H1 (cell line): ENCODE results near the gene FRMD3. TPM values are rescaled to one million over a fixed set of nuclear protein-coding genes. Genes with fewer than 3 reads are reported as not detected.

Experiments
- CTCF ChIA-PET: fragments of 300-600 bp; sonication (Branson Sonifier 250); formaldehyde crosslinking; loops from one replicate; lab custom pipeline; 2021; ENCODE audit not compliant: partially characterized antibody; lab: Charles Lee
- POLR2A ChIA-PET: fragments of 300-600 bp; sonication (Branson Sonifier 250); formaldehyde crosslinking; loops from one replicate; lab custom pipeline; 2021; ENCODE audit warnings: inconsistent platforms; ENCODE audit not compliant: partially characterized antibody; lab: Charles Lee
- DNase-seq, 2 experiments: peaks; one replicate each; pipeline versions ENCODE4 v3.0.0 to v3.0.0-alpha.2; 2010 to 2022; ENCODE audit warnings: low spot score in 2 of 2, low read depth in 1 of 2, mixed read lengths in 1 of 2
- FAIRE-seq: peaks from 2 replicates; lab custom pipeline; 2011; peaks lifted over from hg19 to GRCh38; lab: Jason Lieb, UNC
- H2AFZ ChIP-seq: 2 replicates; pipeline ENCODE4 v1.8.1; 2012; ENCODE audit warnings: low read length, inconsistent platforms
- H2AK5ac ChIP-seq: 2 replicates; pipeline ENCODE4 v1.6.1; 2013; ENCODE audit warnings: low read depth, low read length
- H2BK120ac ChIP-seq: replicated peaks from 2 replicates; pipeline ENCODE3; 2013; ENCODE audit warnings: low read depth, low read length, inconsistent platforms
- H2BK12ac ChIP-seq: 2 replicates; pipeline ENCODE4 v1.6.1; 2013; ENCODE audit warnings: low read depth, low read length
- H2BK15ac ChIP-seq: 2 replicates; pipeline ENCODE4 v1.6.1; 2013; ENCODE audit warnings: low read length
- H2BK20ac ChIP-seq: 2 replicates; pipeline ENCODE4 v1.6.1; 2013; ENCODE audit warnings: low read length
- H2BK5ac ChIP-seq: 2 replicates; pipeline ENCODE4 v1.6.1; 2013; ENCODE audit warnings: low read depth, low read length
- H3K14ac ChIP-seq: 2 replicates; pipeline ENCODE4 v1.6.1; 2013; ENCODE audit warnings: inconsistent platforms; ENCODE audit not compliant: insufficient read length
- H3K18ac ChIP-seq: 2 replicates; pipeline ENCODE4 v1.6.1; 2013; ENCODE audit warnings: low read length; ENCODE audit errors: extremely low read depth
- H3K23ac ChIP-seq: 2 replicates; pipeline ENCODE4 v1.6.1; 2013; ENCODE audit warnings: inconsistent platforms; ENCODE audit not compliant: insufficient read length
- H3K23me2 ChIP-seq: 2 replicates; pipeline ENCODE4 v1.6.1; 2013; ENCODE audit warnings: low read depth, low read length
- H3K27ac ChIP-seq: 2 replicates; pipeline ENCODE4 v1.6.1; 2011; ENCODE audit warnings: low read depth, low read length, inconsistent platforms
- H3K27me3 ChIP-seq, 4 experiments: replicated peaks in 1 of 4; 1 replicate in 1 of 4; 2 replicates in 3 of 4; pipeline versions ENCODE4 v1.6.1 to v1.8.1; 2011 to 2013; ENCODE audit warnings: low read length in 3 of 4, mild to moderate bottlenecking in 3 of 4, inconsistent platforms in 2 of 4, mixed read lengths in 2 of 4, moderate library complexity in 1 of 4; ENCODE audit not compliant: control insufficient read depth in 3 of 4, insufficient read depth in 3 of 4; ENCODE audit errors: extremely low read depth in 1 of 4
- H3K36me3 ChIP-seq, 4 experiments: 2 replicates each; pipeline versions ENCODE4 v1.6.1 to v1.8.1; 2011 to 2013; ENCODE audit warnings: mild to moderate bottlenecking in 4 of 4, low read length in 3 of 4, moderate library complexity in 2 of 4, control low read depth in 1 of 4, inconsistent platforms in 1 of 4; ENCODE audit not compliant: insufficient read depth in 4 of 4, control insufficient read depth in 2 of 4
- H3K4ac ChIP-seq: replicated peaks from 2 replicates; pipeline ENCODE3; 2013; ENCODE audit warnings: low read length, low read depth, mixed read lengths, inconsistent platforms; ENCODE audit not compliant: insufficient read length
- H3K4me1 ChIP-seq, 4 experiments: replicated peaks in 1 of 4; 1 replicate in 1 of 4; 2 replicates in 3 of 4; pipeline versions ENCODE4 v1.6.1 to v1.8.1; 2011 to 2013; ENCODE audit warnings: low read length in 3 of 4, inconsistent platforms in 2 of 4, mixed read lengths in 1 of 4; ENCODE audit not compliant: insufficient read depth in 4 of 4, control insufficient read depth in 3 of 4
- H3K4me2 ChIP-seq, 2 experiments: 2 replicates each; pipeline versions ENCODE4 v1.6.1 to v1.8.1; 2011 to 2013; ENCODE audit warnings: low read depth in 2 of 2, low read length in 2 of 2, control low read depth in 1 of 2, inconsistent platforms in 1 of 2, mild to moderate bottlenecking in 1 of 2; ENCODE audit not compliant: insufficient read depth in 1 of 2
- H3K4me3 ChIP-seq, 4 experiments: fragments of 200-600, 300-600 bp in 1 of 4; sonication (generic), shearing (Covaris generic), sonication (Bioruptor Twin) in 1 of 4; 2 replicates each; pipeline versions ENCODE4 v1.5.1 to v1.8.1; 2011 to 2016; ENCODE audit warnings: low read length in 4 of 4, low read depth in 3 of 4, control low read depth in 2 of 4, inconsistent platforms in 2 of 4, mild to moderate bottlenecking in 2 of 4, mixed read lengths in 1 of 4, moderate library complexity in 1 of 4; ENCODE audit not compliant: insufficient read depth in 2 of 4; ENCODE audit errors: extremely low read depth in 1 of 4
- H3K56ac ChIP-seq: replicated peaks from 2 replicates; pipeline ENCODE3; 2013; ENCODE audit warnings: low read depth, mild to moderate bottlenecking, mixed read lengths, low read length, inconsistent platforms; ENCODE audit not compliant: insufficient read length
- H3K79me1 ChIP-seq: 2 replicates; pipeline ENCODE4 v1.6.1; 2013; ENCODE audit warnings: low read depth, low read length, control low read depth
- H3K79me2 ChIP-seq, 2 experiments: 2 replicates each; pipeline versions ENCODE4 v1.6.1 to v1.8.1; 2012 to 2013; ENCODE audit warnings: low read length in 2 of 2, mild to moderate bottlenecking in 2 of 2, inconsistent platforms in 1 of 2; ENCODE audit not compliant: insufficient read depth in 2 of 2, control insufficient read depth in 1 of 2
- H3K9ac ChIP-seq, 4 experiments: replicated peaks in 1 of 4; 1 replicate in 1 of 4; 2 replicates in 3 of 4; pipeline versions ENCODE4 v1.6.1 to v1.8.1; 2011 to 2013; ENCODE audit warnings: low read depth in 3 of 4, low read length in 3 of 4, control low read depth in 2 of 4, mild to moderate bottlenecking in 2 of 4, moderate library complexity in 2 of 4, inconsistent platforms in 1 of 4; ENCODE audit errors: extremely low read depth in 1 of 4
- H3K9me3 ChIP-seq, 2 experiments: 2 replicates each; pipeline versions ENCODE4 v1.6.1 to v1.8.1; 2012 to 2013; ENCODE audit warnings: mild to moderate bottlenecking in 2 of 2, moderate library complexity in 2 of 2, control low read depth in 1 of 2, inconsistent platforms in 1 of 2, low read depth in 1 of 2, low read length in 1 of 2, mixed read lengths in 1 of 2; ENCODE audit not compliant: insufficient read depth in 2 of 2
- H4K20me1 ChIP-seq, 2 experiments: replicated peaks in 1 of 2; 2 replicates each; pipeline versions ENCODE3 to v1.8.1; 2011 to 2013; ENCODE audit warnings: inconsistent platforms in 2 of 2, low read length in 2 of 2, mild to moderate bottlenecking in 1 of 2; ENCODE audit not compliant: insufficient read depth in 2 of 2, control insufficient read depth in 1 of 2
- H4K5ac ChIP-seq: 2 replicates; pipeline ENCODE4 v1.6.1; 2013; ENCODE audit warnings: low read length, low read depth, mixed read lengths, inconsistent platforms; ENCODE audit not compliant: insufficient read length
- H4K8ac ChIP-seq: 2 replicates; pipeline ENCODE4 v1.8.0; 2013; ENCODE audit warnings: mild to moderate bottlenecking, moderate library complexity, low read length, inconsistent platforms; ENCODE audit not compliant: insufficient read depth; ENCODE audit errors: extremely low read depth
- H4K91ac ChIP-seq: replicated peaks from 2 replicates; pipeline ENCODE3; 2013; ENCODE audit warnings: low read length, mixed read lengths, inconsistent platforms; ENCODE audit not compliant: insufficient read length
- BCL11A ChIP-seq, 2 experiments: IDR thresholded peaks; one replicate each; pipeline ENCODE4 v1.6.1; 2011; ENCODE audit warnings: low read depth in 2 of 2, low read length in 2 of 2, mild to moderate bottlenecking in 2 of 2
- BRCA1 ChIP-seq: IDR thresholded peaks from 2 replicates; pipeline ENCODE4 v1.6.1; 2012; ENCODE audit warnings: low read depth, low read length, improper control_type of control experiment
- CHD1 ChIP-seq: IDR thresholded peaks from 2 replicates; pipeline ENCODE4 v1.6.1; 2012; ENCODE audit warnings: low read depth, low read length, improper control_type of control experiment
- CTBP2 ChIP-seq: IDR thresholded peaks from 2 replicates; pipeline ENCODE4 v1.7.0; 2011; ENCODE audit warnings: borderline replicate concordance, mild to moderate bottlenecking, moderate library complexity, mixed read lengths, low read length; ENCODE audit not compliant: insufficient read depth, insufficient read length
- HDAC2 ChIP-seq, 2 experiments: fragments of 300-600 bp in 1 of 2; sonication (generic) in 1 of 2; IDR thresholded peaks; 2 replicates each; pipeline ENCODE4 v1.6.1; 2011 to 2012; ENCODE audit warnings: low read depth in 2 of 2, low read length in 2 of 2, mild to moderate bottlenecking in 2 of 2, moderate library complexity in 2 of 2, borderline replicate concordance in 1 of 2, inconsistent platforms in 1 of 2
- JUN ChIP-seq: IDR thresholded peaks from 2 replicates; pipeline ENCODE4 v1.6.1; 2011; ENCODE audit warnings: low read depth, mild to moderate bottlenecking, improper control_type of control experiment, low read length
- MAFK ChIP-seq: IDR thresholded peaks from 2 replicates; pipeline ENCODE4 v1.6.1; 2012; ENCODE audit warnings: low read depth, mild to moderate bottlenecking, improper control_type of control experiment, low read length
- SAP30 ChIP-seq: fragments of 300-600 bp; sonication (generic); IDR thresholded peaks from 2 replicates; pipeline ENCODE4 v1.7.1; 2012; ENCODE audit warnings: low read length, moderate library complexity, mild to moderate bottlenecking, inconsistent platforms; ENCODE audit not compliant: insufficient read depth, insufficient replicate concordance
- SIN3A ChIP-seq, 2 experiments: IDR thresholded peaks in 1 of 2; conservative IDR thresholded peaks in 1 of 2; 2 replicates each; pipeline ENCODE4 v1.6.1; 2011 to 2012; ENCODE audit warnings: low read length in 2 of 2, improper control_type of control experiment in 1 of 2, low read depth in 1 of 2, mild to moderate bottlenecking in 1 of 2
- SRF ChIP-seq: IDR thresholded peaks from 2 replicates; pipeline ENCODE4 v1.6.1; 2011; ENCODE audit warnings: mild to moderate bottlenecking, low read depth, low read length, moderate library complexity
- ZNF274 ChIP-seq: IDR thresholded peaks from 2 replicates; pipeline ENCODE4 v1.7.0; 2012; ENCODE audit warnings: low read length, borderline replicate concordance; ENCODE audit errors: extremely low read depth
- WGBS, 2 experiments: shearing (Covaris generic) in 1 of 2; methylation state at CpG; one replicate each; pipeline versions ENCODE4 v1.1.6 to v1.1.7; 2013 to 2015; ENCODE audit warnings: low lambda C conversion rate in 2 of 2, mixed read lengths in 2 of 2, inconsistent platforms in 1 of 2, low coverage in 1 of 2, missing lambda C conversion rate in 1 of 2; ENCODE audit not compliant: insufficient replicate concordance in 2 of 2, insufficient coverage in 1 of 2, insufficient read length in 1 of 2; ENCODE audit errors: extremely low coverage in 1 of 2, missing lambda C conversion rate in 1 of 2; 5-methylcytosine and 5-hydroxymethylcytosine counted together
- polyA plus RNA-seq, 7 experiments: library from polyadenylated mRNA; depleted of rRNA in 3 of 7; stranded (reverse) in 5 of 7; unstranded in 2 of 7; fragments of >200 nt in 5 of 7; fragments of 200-250 nt in 2 of 7; gene quantifications; 1 replicate in 5 of 7; 2 replicates in 1 of 7; 4 replicates in 1 of 7; pipeline versions ENCODE4 v1.2.1 to v1.2.3, GENCODE V29; 2011 to 2013; ENCODE audit warnings: missing spikeins in 2 of 7, mixed read lengths in 2 of 7
- total RNA-seq: library from RNA; stranded (reverse); fragmentation: NEBNext Ultra II Directional; extraction: Animal tissue kit (Norgen Biotek cat#: 25700); gene quantifications from 2 replicates; pipeline ENCODE4 v1.2.1, GENCODE V29; 2021
- TF ChIP-seq, protein P1 (sequence below): IDR thresholded peaks from 2 replicates; pipeline ENCODE4 v1.6.1; 2011; ENCODE audit warnings: low read depth, mild to moderate bottlenecking, low read length; ENCODE audit not compliant: insufficient read depth

Gene FRMD3
- total and polyA plus RNA-seq, 2 of the 8 experiments (the other 6 are each of a cell fraction or from before 2014, with no cell fraction given), result 0.15 to 1.4 TPM

- H2BK5ac ChIP-seq, result no peak overlapping the region
- no peak overlapping the region for H3K4me2 ChIP-seq
- POLR2A ChIA-PET, result no interaction called here
- no peaks in the 10 kb centered on the region for H3K79me2 ChIP-seq
- no peak overlapping the region for H2BK120ac ChIP-seq
- H4K8ac ChIP-seq, result no peak overlapping the region
- no peak overlapping the region for H4K91ac ChIP-seq
- H3K36me3 ChIP-seq, result no peaks in the 10 kb centered on the region
- FAIRE-seq (no peak), DNase-seq (no peak)
- no peak overlapping the region for H2BK15ac ChIP-seq
- no peaks in the 10 kb centered on the region for H3K27me3 ChIP-seq
- H4K20me1 ChIP-seq, result no peaks in the 10 kb centered on the region
- H3K4me1 ChIP-seq, result no peaks in the 10 kb centered on the region
- no peaks in the 10 kb centered on the region for H3K23me2 ChIP-seq
- no peak overlapping the region for H2BK20ac ChIP-seq
- no peak overlapping the region for H3K4ac ChIP-seq
- H3K9ac ChIP-seq, result no peak overlapping the region
- H3K4me3 ChIP-seq, result no peak overlapping the region
- no peak overlapping the region for H3K27ac ChIP-seq
- H2AFZ ChIP-seq, result no peak overlapping the region
- H3K56ac ChIP-seq, result no peak overlapping the region
- H3K79me1 ChIP-seq, result no peaks in the 10 kb centered on the region
- H2AK5ac ChIP-seq, result no peak overlapping the region
- TF ChIP-seq CHD1, result no peak
- TF ChIP-seq JUN, result no peak
- TF ChIP-seq HDAC2 (IDR thresholded peaks at IDR 0.05; ENCODE audit: borderline replicate concordance in 1 of 2, low read depth in 2 of 2, low read length in 2 of 2), result no peak
- TF ChIP-seq BCL11A (IDR thresholded peaks at IDR 0.05; ENCODE audit: low read depth in 2 of 2, low read length in 2 of 2), result no peak
- no peak for TF ChIP-seq BRCA1
- TF ChIP-seq SRF, result no peak
- TF ChIP-seq CTBP2, result no peak
- no peak for TF ChIP-seq MAFK
- TF ChIP-seq SIN3A (conservative IDR thresholded peaks at IDR 0.05 in 1 of 2, IDR thresholded peaks at IDR 0.05 in 1 of 2; ENCODE audit: low read depth in 1 of 2, low read length in 2 of 2), result no peak
- no peak for TF ChIP-seq ZNF274
- TF ChIP-seq, protein P1, sequence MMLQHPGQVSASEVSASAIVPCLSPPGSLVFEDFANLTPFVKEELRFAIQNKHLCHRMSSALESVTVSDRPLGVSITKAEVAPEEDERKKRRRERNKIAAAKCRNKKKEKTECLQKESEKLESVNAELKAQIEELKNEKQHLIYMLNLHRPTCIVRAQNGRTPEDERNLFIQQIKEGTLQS, result no peak
- no peak for TF ChIP-seq SAP30
- H3K23ac ChIP-seq, result no peak overlapping the region
- no peak overlapping the region for H4K5ac ChIP-seq
- CTCF ChIA-PET, result no interaction called here
- H3K9me3 ChIP-seq, result no peaks in the 10 kb centered on the region
- H3K14ac ChIP-seq, result no peak overlapping the region
- H3K18ac ChIP-seq, result no peak overlapping the region
- WGBS, 2 experiments, result 92% methylated on average over 2 of the region's 2 CpGs; no CpG with 5 or more reads in 1 of the 2 experiments
- no peak overlapping the region for H2BK12ac ChIP-seq
Observed at GRCh38 chr9:83299094-83299493, 239.1 kb downstream of the FRMD3 start.
